Sigmoid colon (tissue), 4 donors: Measurements from ENCODE around the gene PLA2G4F.
"Not testable (repeated sequence)": the region's sequence is repeated elsewhere in the genome, so short reads cannot be mapped to it uniquely, and the experiment has no call there.

Source experiments
- CTCF ChIP-seq, 4 experiments: fragments of 450-650 bp in 3 of 4; fragments of 200-600 bp in 1 of 4; IDR thresholded peaks; one replicate each; pipeline ENCODE4 v1.5.1; 2016 to 2019; ENCODE audit warnings: antibody characterized with exemption in 4 of 4, mild to moderate bottlenecking in 3 of 4, moderate library complexity in 2 of 4
- POLR2A ChIP-seq, 2 donors: fragments of 450-650 bp; IDR thresholded peaks; one replicate each; pipeline ENCODE4 v1.6.1; 2016; ENCODE audit warnings: antibody characterized with exemption in 2 of 2, mild to moderate bottlenecking in 2 of 2, moderate library complexity in 2 of 2
- POLR2AphosphoS5 ChIP-seq, 4 donors: sonication (generic); formaldehyde crosslinking; IDR thresholded peaks; one replicate each; pipeline ENCODE4 v1.6.1; 2017; ENCODE audit warnings: antibody characterized with exemption in 4 of 4

- TF ChIP-seq POLR2A, CTCF, POLR2AphosphoS5 (IDR thresholded peaks at IDR 0.05): not testable (repeated sequence)
Measured at GRCh38 chr15:42091753-42092397, 64.6 kb downstream of the PLA2G4F start.
